TTC549 (cell line): ENCODE results near the gene WSB1.

Source experiments
- FAIRE-seq: peaks from 2 replicates; lab custom pipeline; 2012; peaks lifted over from hg19 to GRCh38; lab: Jason Lieb, UNC

WSB1 gene

GRCh38 chr17:27360507-27360906, 66.6 kb downstream of the WSB1 start:
- no peak for FAIRE-seq

- FAIRE-seq = no peak
Measured at GRCh38 chr17:27361695-27362094, 67.8 kb downstream of the WSB1 start.

GRCh38 chr17:27362503-27362902, 68.6 kb downstream of the WSB1 start:
- no peak for FAIRE-seq

- FAIRE-seq = no peak
Measured at GRCh38 chr17:27362909-27363308, 69.0 kb downstream of the WSB1 start.

GRCh38 chr17:27363326-27363725, 69.4 kb downstream of the WSB1 start:
- no peak for FAIRE-seq
